T-cell (primary cell): Measurements from ENCODE around the gene SYNGAP1. TPM values are rescaled to one million over a fixed set of nuclear protein-coding genes. Genes with fewer than 3 reads are reported as not detected.

ENCODE experiments used
- ATAC-seq, 4 experiments: fragments of 200-7000 bp in 3 of 4; fragments of 150-1000 bp in 1 of 4; cut with Tn5 transposase; replicated peaks in 1 of 4; 1 replicate in 3 of 4; 2 replicates in 1 of 4; pipeline ENCODE4 v1.10.0; 2021; ENCODE audit warnings: moderate library complexity in 3 of 4, mild to moderate bottlenecking in 2 of 4, moderate number of reproducible peaks in 1 of 4
- CTCF ChIA-PET, 2 donors: fragments of 300-600 bp; sonication (Branson Sonifier 250); formaldehyde crosslinking; loops; one replicate each; lab custom pipeline; 2022; ENCODE audit warnings: antibody characterized with exemption in 2 of 2; lab: Charles Lee
- POLR2A ChIA-PET, 2 donors: fragments of 300-600 bp; sonication (Branson Sonifier 250); formaldehyde crosslinking; loops; one replicate each; lab custom pipeline; 2022; ENCODE audit warnings: antibody characterized with exemption in 2 of 2; lab: Charles Lee
- DNase-seq, 35 experiments: peaks; one replicate each; pipeline versions ENCODE4 v3.0.0 to v3.0.0-alpha.2; 2013 to 2023
- H3K27ac ChIP-seq: one replicate; pipeline ENCODE4 v1.5.1; 2013; ENCODE audit warnings: low read length
- H3K27me3 ChIP-seq, 2 experiments: replicated peaks in 1 of 2; 1 replicate in 1 of 2; 2 replicates in 1 of 2; pipeline versions ENCODE4 v1.6.1 to v1.7.0; 2013; ENCODE audit warnings: low read length in 1 of 2, mixed read lengths in 1 of 2; ENCODE audit not compliant: control insufficient read depth in 2 of 2, insufficient read depth in 2 of 2; ENCODE audit errors: extremely low read depth in 1 of 2
- H3K36me3 ChIP-seq, 2 donors: 1 replicate in 1 of 2; 2 replicates in 1 of 2; pipeline versions ENCODE4 v1.6.1 to v1.7.0; 2013; ENCODE audit warnings: low read length in 1 of 2; ENCODE audit not compliant: control insufficient read depth in 2 of 2, insufficient read depth in 1 of 2; ENCODE audit errors: extremely low read depth in 1 of 2
- H3K4me1 ChIP-seq, 2 experiments: 1 replicate in 1 of 2; 2 replicates in 1 of 2; pipeline versions ENCODE4 v1.6.1 to v1.7.0; 2013; ENCODE audit warnings: low read length in 2 of 2, mixed read lengths in 1 of 2; ENCODE audit not compliant: insufficient read depth in 2 of 2, control insufficient read depth in 1 of 2; ENCODE audit errors: extremely low read depth in 1 of 2
- H3K4me3 ChIP-seq, 2 donors: 1 replicate in 1 of 2; 2 replicates in 1 of 2; pipeline versions ENCODE4 v1.5.1 to v1.7.0; 2013; ENCODE audit warnings: mild to moderate bottlenecking in 2 of 2, low read length in 1 of 2, moderate library complexity in 1 of 2; ENCODE audit not compliant: control insufficient read depth in 1 of 2; ENCODE audit errors: extremely low read depth in 1 of 2
- H3K9me3 ChIP-seq: 2 replicates; pipeline ENCODE4 v1.7.0; 2013
- H3K27ac Mint-ChIP-seq, 2 donors: one replicate each; pipeline ENCODE4 v1.8.0; 2020 to 2021; ENCODE audit warnings: mild to moderate bottlenecking in 2 of 2, mixed read lengths in 2 of 2
- H3K27me3 Mint-ChIP-seq, 2 donors: one replicate each; pipeline ENCODE4 v1.8.0; 2021 to 2022; ENCODE audit warnings: mixed read lengths in 2 of 2
- H3K36me3 Mint-ChIP-seq: one replicate; pipeline ENCODE4 v1.8.0; 2021; ENCODE audit warnings: mixed read lengths
- H3K4me1 Mint-ChIP-seq, 3 donors: one replicate each; pipeline ENCODE4 v1.8.0; 2020 to 2022; ENCODE audit warnings: mixed read lengths in 3 of 3, mild to moderate bottlenecking in 1 of 3
- H3K4me3 Mint-ChIP-seq, 3 donors: one replicate each; pipeline ENCODE4 v1.8.0; 2020 to 2022; ENCODE audit warnings: mild to moderate bottlenecking in 3 of 3, mixed read lengths in 3 of 3, moderate library complexity in 3 of 3
- H3K9me3 Mint-ChIP-seq, 3 donors: one replicate each; pipeline ENCODE4 v1.8.0; 2020 to 2022; ENCODE audit warnings: mixed read lengths in 3 of 3
- WGBS: methylation state at CpG from one replicate; pipeline ENCODE4 v1.1.5; 2013; ENCODE audit warnings: missing lambda C conversion rate; ENCODE audit not compliant: insufficient coverage; 5-methylcytosine and 5-hydroxymethylcytosine counted together
- total RNA-seq, 35 experiments: library from RNA in 6 of 35; stranded (reverse) in 6 of 35; fragments of 120-200 nt in 1 of 35; gene quantifications; one replicate each; pipeline versions ENCODE4 v1.2.1 to v1.2.4 and lab custom pipeline; 2013 to 2026

Gene SYNGAP1
- total RNA-seq, 5 donors from 2014 or later (not counting 1 experiment from before 2014, with no cell fraction given), result 51.2 to 111 (median 64.5) TPM

- Histone ChIP-seq H3K4me3 (no peak overlapping the region), H3K27ac (no peak overlapping the region), H3K36me3 (no peaks in the 10 kb centered on the region), H3K27me3 (peaks cover 0 to 14% of the 10 kb centered on the region in 2 experiments), H3K9me3 (no peaks in the 10 kb centered on the region), H3K4me1 (no peaks in the 10 kb centered on the region)
- Mint-ChIP-seq H3K27ac (no peak overlapping the region), H3K4me1 (peaks cover 0 to 2% (median 0%) of the 10 kb centered on the region in 3 donors), H3K4me3 (no peak overlapping the region), H3K27me3 (peaks cover 5 to 7% of the 10 kb centered on the region in 2 donors), H3K9me3 (no peaks in the 10 kb centered on the region), H3K36me3 (no peaks in the 10 kb centered on the region)
- ChIA-PET POLR2A (no interaction called here), CTCF (no interaction called here)
- no peak for ATAC-seq
- peak in 1 of 35 experiments; percentile 26 for DNase-seq
- 0% methylated on average over 1 of the region's 4 CpGs for whole genome bisulfite sequencing
These were observed 72.2 kb downstream of the SYNGAP1 start for GRCh38 chr6:33492093-33492492.

DNA sequence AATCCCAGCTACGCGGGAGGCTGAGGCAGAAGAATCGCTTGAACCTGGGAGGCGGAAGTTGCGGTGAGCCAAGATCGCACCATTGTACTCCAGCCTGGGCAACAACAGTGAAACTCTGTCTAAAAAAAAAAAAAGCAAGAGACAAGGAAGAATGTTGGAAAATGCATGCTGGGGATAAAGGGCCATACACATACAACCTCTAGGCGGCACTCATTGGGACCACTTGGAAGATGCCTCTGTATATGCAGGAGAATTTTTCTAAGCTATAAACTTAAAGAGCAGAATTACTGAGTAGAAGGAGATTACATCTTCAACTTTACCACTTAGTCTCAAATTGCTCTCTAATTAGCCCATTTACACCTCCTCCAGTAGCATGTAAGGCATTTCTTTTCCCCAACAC, 77.3 kb downstream of the SYNGAP1 start:
- Histone ChIP-seq H3K27ac (no peak overlapping the region), H3K27me3 (peaks cover 0 to 12% of the 10 kb centered on the region in 2 experiments), H3K36me3 (no peaks in the 10 kb centered on the region), H3K4me3 (no peak overlapping the region), H3K9me3 (no peaks in the 10 kb centered on the region), H3K4me1 (no peaks in the 10 kb centered on the region)
- H3K27ac Mint-ChIP-seq, result no peak overlapping the region
- H3K9me3 Mint-ChIP-seq, result no peaks in the 10 kb centered on the region
- H3K36me3 Mint-ChIP-seq, result no peaks in the 10 kb centered on the region
- H3K4me1 Mint-ChIP-seq, result peaks cover 0 to under 1% (median 0%) of the 10 kb centered on the region in 3 donors
- CTCF ChIA-PET, result no interaction called here
- H3K27me3 Mint-ChIP-seq, result no peaks in the 10 kb centered on the region
- no peak overlapping the region for H3K4me3 Mint-ChIP-seq
- POLR2A ChIA-PET, result no interaction called here
- WGBS, result no CpG with 5 or more reads among the region's 7 CpGs
- DNase-seq (no peak), ATAC-seq (no peak)

GRCh38 chr6:33502486-33502885, 82.6 kb downstream of the SYNGAP1 start:
- peaks cover 0 to 13% of the 10 kb centered on the region in 2 experiments for H3K27me3 ChIP-seq
- no peaks in the 10 kb centered on the region for H3K4me1 Mint-ChIP-seq
- no peak overlapping the region for H3K4me3 ChIP-seq
- no peaks in the 10 kb centered on the region for H3K9me3 Mint-ChIP-seq
- no peak overlapping the region for H3K27ac ChIP-seq
- ATAC-seq (no peak), DNase-seq (no peak)
- POLR2A ChIA-PET, result no interaction called here
- CTCF ChIA-PET, result no interaction called here
- H3K9me3 ChIP-seq, result no peaks in the 10 kb centered on the region
- H3K27ac Mint-ChIP-seq, result no peak overlapping the region
- H3K36me3 Mint-ChIP-seq, result no peaks in the 10 kb centered on the region
- no peaks in the 10 kb centered on the region for H3K4me1 ChIP-seq
- no peaks in the 10 kb centered on the region for H3K27me3 Mint-ChIP-seq
- WGBS, result 87% methylated on average over 20 of the region's 23 CpGs
- no peak overlapping the region for H3K4me3 Mint-ChIP-seq
- H3K36me3 ChIP-seq, result no peaks in the 10 kb centered on the region

DNA sequence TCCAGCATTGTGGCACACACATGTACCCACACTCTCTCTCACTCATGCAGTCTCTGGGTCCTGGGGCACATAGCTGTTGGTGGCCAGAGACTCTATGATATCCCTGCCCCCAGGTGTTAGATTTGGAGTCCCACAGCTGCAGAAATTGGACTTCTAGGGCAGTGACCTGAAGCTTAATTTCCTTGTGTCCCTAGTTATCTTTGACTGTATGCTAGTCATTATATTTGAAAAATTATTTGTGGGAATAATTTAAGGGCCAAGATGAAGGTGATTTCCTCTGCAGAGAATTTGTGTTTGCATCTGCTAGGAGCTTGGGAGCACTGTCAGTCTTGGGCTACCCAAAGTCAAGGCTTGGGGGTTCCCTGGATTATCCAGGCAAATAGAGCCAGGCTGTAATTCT, 84.6 kb downstream of the SYNGAP1 start:
- POLR2A ChIA-PET, result no interaction called here

More for the DNA sequence above, 84.6 kb downstream of the SYNGAP1 start:
- no peak overlapping the region for H3K4me3 Mint-ChIP-seq
- no peak overlapping the region for H3K27ac ChIP-seq
- H3K4me1 ChIP-seq, result no peaks in the 10 kb centered on the region
- H3K9me3 Mint-ChIP-seq, result no peaks in the 10 kb centered on the region
- no peak overlapping the region for H3K27ac Mint-ChIP-seq
- no peak for DNase-seq
- no peaks in the 10 kb centered on the region for H3K9me3 ChIP-seq
- no peak for ATAC-seq
- peaks cover 0 to 13% of the 10 kb centered on the region in 2 experiments for H3K27me3 ChIP-seq
- peaks cover 0 to 7% (median 0%) of the 10 kb centered on the region in 3 donors for H3K4me1 Mint-ChIP-seq
- CTCF ChIA-PET, result interaction anchor here in 1 of 2 donors (0.5 to 0.6 kb wide), 2 partner anchors 314 to 360 kb away, joined by 3 to 9 read pairs; no protein-coding TSS in a partner anchor
- peaks cover 4 to 8% of the 10 kb centered on the region in 2 donors for H3K27me3 Mint-ChIP-seq
- no peaks in the 10 kb centered on the region for H3K36me3 ChIP-seq
- no peak overlapping the region for H3K4me3 ChIP-seq
- no peaks in the 10 kb centered on the region for H3K36me3 Mint-ChIP-seq

Other genes starting within 250 kb of the SYNGAP1 start
- 1 to 10 TPM; 1.3 to 9.7 (median 2.7) TPM for gene COL11A2, start 227.6 kb upstream of the SYNGAP1 start, total RNA-seq
- gene RXRB, start 219.4 kb upstream of the SYNGAP1 start, total RNA-seq, result 100 to 1,000 TPM in 2 of 5 donors, 10 to 100 TPM in 3; 65.5 to 104 (median 96.4) TPM
- gene SLC39A7, start 219.2 kb upstream of the SYNGAP1 start, total RNA-seq, result 10 to 100 TPM; 19.1 to 44.0 (median 41.3) TPM
- 10 to 100 TPM; 13.9 to 27.7 (median 24.4) TPM for gene HSD17B8, start 215.4 kb upstream of the SYNGAP1 start, total RNA-seq
- gene RING1, start 211.6 kb upstream of the SYNGAP1 start, total RNA-seq, result 10 to 100 TPM; 37.7 to 43.8 (median 42.6) TPM
- gene VPS52, start 148.2 kb upstream of the SYNGAP1 start, total RNA-seq, result 100 to 1,000 TPM in 1 of 5 donors, 10 to 100 TPM in 4; 81.4 to 100 (median 87.6) TPM
- 1,000 to 10,000 TPM; 3,249 to 4,871 (median 4,590) TPM for gene RPS18, start 148.0 kb upstream of the SYNGAP1 start, total RNA-seq
- gene B3GALT4, start 142.9 kb upstream of the SYNGAP1 start, total RNA-seq, result 10 to 100 TPM; 12.2 to 47.2 (median 40.4) TPM
- gene WDR46, start 130.8 kb upstream of the SYNGAP1 start, total RNA-seq, result 10 to 100 TPM; 38.3 to 74.4 (median 60.4) TPM
- 10 to 100 TPM; 16.1 to 51.4 (median 40.5) TPM for gene PFDN6, start 130.5 kb upstream of the SYNGAP1 start, total RNA-seq
- gene RGL2, start 121.1 kb upstream of the SYNGAP1 start, total RNA-seq, result 10 to 100 TPM; 55.9 to 72.0 (median 66.0) TPM
- 100 to 1,000 TPM; 224 to 271 (median 254) TPM for gene TAPBP, start 106.0 kb upstream of the SYNGAP1 start, total RNA-seq
- gene ZBTB22, start 102.3 kb upstream of the SYNGAP1 start, total RNA-seq, result 10 to 100 TPM; 17.6 to 32.0 (median 26.3) TPM
- gene DAXX, start 97.1 kb upstream of the SYNGAP1 start, total RNA-seq, result 10 to 100 TPM; 36.3 to 91.4 (median 87.7) TPM
- 1 to 10 TPM; 1.1 to 2.9 (median 1.8) TPM for gene KIFC1, start 28.2 kb upstream of the SYNGAP1 start, total RNA-seq
- 100 to 1,000 TPM; 169 to 372 (median 175) TPM for gene PHF1, start 9.1 kb upstream of the SYNGAP1 start, total RNA-seq
- 100 to 1,000 TPM; 169 to 184 (median 176) TPM for gene CUTA, start 2.0 kb upstream of the SYNGAP1 start, total RNA-seq
- gene ZBTB9, start 34.5 kb downstream of the SYNGAP1 start, total RNA-seq, result 10 to 100 TPM in 3 of 5 donors, 1 to 10 TPM in 2; 3.9 to 12.6 (median 11.1) TPM
- gene BAK1, start 160.2 kb downstream of the SYNGAP1 start, total RNA-seq, result 10 to 100 TPM; 22.9 to 31.6 (median 27.9) TPM
- 10 to 100 TPM; 49.2 to 63.6 (median 62.4) TPM for gene ITPR3, start 201.3 kb downstream of the SYNGAP1 start, total RNA-seq